Stimulated activated CD4-positive, alpha-beta T cell treated with anti-CD3 and anti-CD28 coated beads, Interleukin-15, amount 100 ng/mL, for 48 hours (primary cell): ENCODE results near the gene SPHK1.
"Not testable (repeated sequence)": the region's sequence is repeated elsewhere in the genome, so short reads cannot be mapped to it uniquely, and the experiment has no call there.

Experiments used
- DNase-seq, 2 donors: peaks; one replicate each; pipeline ENCODE4 v3.0.0-alpha.2; 2020; ENCODE audit warnings: low read depth in 2 of 2

SPHK1 gene, protein sequence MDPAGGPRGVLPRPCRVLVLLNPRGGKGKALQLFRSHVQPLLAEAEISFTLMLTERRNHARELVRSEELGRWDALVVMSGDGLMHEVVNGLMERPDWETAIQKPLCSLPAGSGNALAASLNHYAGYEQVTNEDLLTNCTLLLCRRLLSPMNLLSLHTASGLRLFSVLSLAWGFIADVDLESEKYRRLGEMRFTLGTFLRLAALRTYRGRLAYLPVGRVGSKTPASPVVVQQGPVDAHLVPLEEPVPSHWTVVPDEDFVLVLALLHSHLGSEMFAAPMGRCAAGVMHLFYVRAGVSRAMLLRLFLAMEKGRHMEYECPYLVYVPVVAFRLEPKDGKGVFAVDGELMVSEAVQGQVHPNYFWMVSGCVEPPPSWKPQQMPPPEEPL

GRCh38 chr17:76384222-76384986, at the start of gene SPHK1:
Gene SPHK1, plus strand, starts transcription at chr17:76384609. Its CDS starts 1,036 bp downstream, at chr17:76385645.
- peak in 1 of 2 donors; percentile 57 for DNase-seq

DNA sequence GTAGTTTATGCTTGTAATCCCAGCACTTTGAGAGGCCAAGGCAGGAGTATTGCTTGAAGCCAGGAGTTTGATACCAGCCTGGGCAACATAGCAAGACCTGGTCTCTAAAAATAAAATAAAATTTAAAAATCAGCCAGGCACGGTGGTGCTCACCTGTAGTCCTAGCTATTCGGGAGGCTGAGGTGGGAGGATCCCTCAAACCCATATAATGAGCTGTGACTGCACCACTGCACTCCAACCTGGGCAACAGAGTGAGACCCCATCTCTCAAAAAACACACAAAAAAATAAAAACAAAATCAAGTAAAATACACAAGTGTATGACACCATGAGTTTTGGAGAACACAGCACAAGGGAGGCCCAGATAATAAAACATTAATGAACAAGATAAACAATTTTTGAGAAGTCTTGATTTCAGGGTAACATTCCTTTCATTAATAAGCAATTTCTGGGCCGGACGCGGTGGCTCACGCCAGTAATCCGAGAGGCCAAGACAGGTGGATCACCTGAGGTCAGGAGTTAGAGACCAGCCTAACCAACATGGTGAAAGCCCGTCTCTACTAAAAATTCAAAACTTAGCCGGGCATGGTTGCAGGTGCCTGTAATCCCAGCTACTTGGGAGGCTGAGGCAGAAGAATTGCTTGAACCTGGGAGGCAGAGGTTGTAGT, 48.6 kb upstream of the SPHK1 start:
- no peak for DNase-seq

DNA sequence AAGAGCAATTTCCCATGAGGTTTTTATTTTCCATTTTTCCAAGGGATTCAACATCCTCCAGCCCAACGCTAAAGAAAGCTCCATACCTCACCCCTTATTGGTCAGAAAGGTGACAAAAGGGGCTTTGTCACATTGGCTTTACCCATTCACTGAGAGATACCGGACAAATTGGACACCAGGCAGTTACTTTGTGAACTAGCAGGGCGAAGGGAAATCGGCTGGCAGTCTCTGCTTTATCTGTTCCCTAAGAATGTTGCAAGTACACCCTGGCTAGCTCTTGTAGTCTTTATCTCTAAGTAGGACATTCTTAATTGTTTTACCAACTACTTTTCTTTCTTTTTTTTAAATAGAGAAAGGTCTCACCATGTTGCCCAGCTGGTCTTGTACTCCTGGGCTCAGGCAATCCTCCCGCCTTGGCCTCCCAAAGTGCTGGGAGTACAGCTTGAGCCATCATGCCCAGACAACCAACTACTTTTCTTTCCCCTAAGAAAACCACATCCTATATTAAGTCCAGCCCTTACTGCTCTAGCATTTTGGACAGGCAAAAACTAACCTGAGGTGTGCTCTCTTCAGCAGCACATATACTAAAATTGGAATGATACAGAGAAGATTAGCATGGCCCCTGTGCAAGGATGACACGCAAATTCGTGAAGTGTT, 47.5 kb upstream of the SPHK1 start:
- DNase-seq = no peak

DNA sequence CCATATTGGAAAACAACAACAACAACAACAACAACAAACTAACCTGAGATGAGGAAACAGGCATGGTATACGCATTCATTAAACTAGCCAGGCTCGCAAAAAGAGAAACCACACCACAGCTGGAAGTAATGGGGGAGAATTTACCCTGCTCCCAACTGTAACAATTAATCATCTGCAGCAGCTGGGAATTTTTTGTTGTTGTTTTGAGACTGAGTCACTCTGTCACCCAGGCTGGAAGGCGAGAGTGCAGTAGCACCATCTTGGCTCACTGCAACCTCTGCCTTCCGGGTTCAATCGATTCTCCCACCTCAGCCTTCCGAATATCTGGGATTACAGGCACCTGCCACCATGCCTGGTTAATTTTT, 47.0 kb upstream of the SPHK1 start:
- DNase-seq = no peak

GRCh38 chr17:76341301-76341700, 43.1 kb upstream of the SPHK1 start:
- DNase-seq = no peak

DNA sequence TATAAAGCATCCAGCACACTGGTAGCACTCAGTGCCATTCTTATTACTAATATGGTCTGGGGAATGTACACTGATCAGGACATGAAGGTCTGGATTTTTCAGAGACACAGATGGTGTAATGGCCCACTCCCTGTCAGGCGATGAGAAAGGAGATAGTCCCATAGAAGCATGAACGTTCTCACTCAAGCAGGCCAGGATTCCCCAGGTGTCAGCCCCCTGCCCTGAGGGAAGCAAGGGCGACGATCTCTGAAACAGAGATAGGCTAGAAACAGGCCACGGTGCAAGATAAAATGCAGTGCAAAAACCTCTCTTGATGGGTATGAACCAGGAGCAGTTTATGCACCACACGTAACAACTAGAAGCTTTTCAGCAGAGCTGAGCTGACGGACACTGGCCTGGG, 41.3 kb upstream of the SPHK1 start:
- DNase-seq = no peak

DNA sequence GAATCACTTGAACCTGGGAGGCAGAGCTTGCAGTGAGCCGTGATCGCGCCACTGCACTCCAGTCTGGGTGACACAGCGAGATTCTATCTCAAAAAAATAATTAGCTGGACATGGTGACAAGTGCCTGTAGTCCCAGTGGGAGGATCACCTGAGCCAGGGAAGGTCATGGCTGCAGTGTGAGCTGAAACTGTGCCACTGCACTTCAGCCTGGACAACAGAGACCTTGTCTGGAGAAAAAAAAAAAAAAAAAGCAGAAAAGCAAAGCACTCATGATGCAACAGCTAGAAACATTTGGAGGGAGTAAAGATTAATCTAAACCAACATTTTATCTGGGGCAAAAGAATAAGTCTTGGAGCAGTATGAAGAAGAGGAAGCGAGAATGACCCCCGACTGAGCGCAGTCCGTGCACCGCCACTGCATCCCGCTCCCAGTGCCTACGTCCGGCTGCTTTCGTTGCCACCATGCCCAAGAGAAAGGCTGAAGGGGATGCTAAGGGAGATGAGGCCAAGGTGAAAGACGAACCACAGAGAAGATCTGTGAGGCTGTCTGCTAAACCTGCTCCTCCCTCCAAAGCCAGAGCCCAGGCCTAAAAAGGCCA, 38.9 kb upstream of the SPHK1 start:
- no peak for DNase-seq

GRCh38 chr17:76346936-76347335, 37.5 kb upstream of the SPHK1 start:
- DNase-seq = not testable (repeated sequence)

GRCh38 chr17:76350463-76350862, 33.9 kb upstream of the SPHK1 start:
- no peak for DNase-seq

- no peak for DNase-seq
These were observed 32.8 kb upstream of the SPHK1 start for GRCh38 chr17:76351526-76352071.

DNA sequence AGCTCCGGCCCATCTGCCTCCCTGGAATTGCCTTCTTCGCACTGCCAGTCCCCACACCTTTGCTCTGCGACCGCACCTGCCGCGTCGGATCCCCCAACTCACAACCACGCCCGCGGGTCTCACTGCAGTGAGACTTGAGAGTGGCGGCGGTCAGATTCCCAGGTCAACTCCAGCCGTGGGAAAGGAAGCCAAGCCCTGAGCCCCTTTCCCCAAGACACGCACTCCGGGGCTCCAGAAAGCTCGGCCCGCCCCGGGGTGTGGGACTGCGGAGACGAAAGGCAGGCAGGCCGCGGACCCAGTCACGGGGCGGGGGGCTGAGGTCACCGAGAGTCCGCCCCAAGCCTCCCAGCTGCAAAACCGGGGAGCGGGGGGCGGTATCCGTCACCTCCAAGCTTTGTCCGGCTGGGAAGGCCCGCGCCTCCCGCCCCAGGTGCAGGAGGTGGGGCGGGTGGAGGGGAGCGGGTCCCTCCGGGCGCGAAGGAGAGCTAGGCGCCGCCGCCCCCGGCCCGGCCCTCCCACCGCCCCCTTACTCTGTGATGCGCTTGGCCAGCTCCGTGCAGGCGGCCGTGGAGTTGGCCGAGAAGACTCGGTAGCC, 31.3 kb upstream of the SPHK1 start:
- no peak for DNase-seq

- DNase-seq = peak; percentile 64 to 76
These were observed 30.7 kb upstream of the SPHK1 start, which contains the start of gene PRPSAP1 for GRCh38 chr17:76353599-76354316. Gene PRPSAP1, minus strand, starts transcription at chr17:76353916. Its CDS starts 213 bp downstream, at chr17:76353703.

- no peak for DNase-seq
These were observed 30.1 kb upstream of the SPHK1 start for GRCh38 chr17:76354317-76354729.

DNA sequence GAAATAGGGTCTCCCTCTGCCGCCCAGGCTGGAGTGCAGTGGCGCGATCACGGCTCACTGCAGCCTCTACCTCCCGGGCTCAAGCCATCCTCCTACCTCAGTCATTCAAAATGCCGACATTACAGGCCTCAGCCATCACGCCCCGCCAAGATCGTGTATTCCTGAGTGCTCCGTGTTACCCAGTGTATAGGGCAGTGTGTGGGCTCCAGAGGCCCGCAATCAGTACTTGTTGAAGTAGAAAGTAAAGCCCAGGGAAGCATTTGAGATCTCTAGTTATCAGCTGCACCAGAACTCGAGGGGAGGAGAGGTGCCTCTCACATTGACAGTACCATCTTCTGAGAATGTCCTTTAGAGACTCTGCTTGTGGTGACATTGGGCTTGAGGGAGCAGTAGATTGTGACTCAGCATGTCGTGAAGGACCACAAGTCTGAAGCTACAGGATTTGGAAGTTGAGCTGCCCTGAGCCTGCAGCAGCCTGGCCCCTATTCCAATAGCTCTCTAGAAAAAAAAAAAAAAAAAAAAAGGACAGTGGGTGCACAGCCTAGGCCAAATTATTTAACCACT, 29.6 kb upstream of the SPHK1 start:
- DNase-seq = no peak

DNA sequence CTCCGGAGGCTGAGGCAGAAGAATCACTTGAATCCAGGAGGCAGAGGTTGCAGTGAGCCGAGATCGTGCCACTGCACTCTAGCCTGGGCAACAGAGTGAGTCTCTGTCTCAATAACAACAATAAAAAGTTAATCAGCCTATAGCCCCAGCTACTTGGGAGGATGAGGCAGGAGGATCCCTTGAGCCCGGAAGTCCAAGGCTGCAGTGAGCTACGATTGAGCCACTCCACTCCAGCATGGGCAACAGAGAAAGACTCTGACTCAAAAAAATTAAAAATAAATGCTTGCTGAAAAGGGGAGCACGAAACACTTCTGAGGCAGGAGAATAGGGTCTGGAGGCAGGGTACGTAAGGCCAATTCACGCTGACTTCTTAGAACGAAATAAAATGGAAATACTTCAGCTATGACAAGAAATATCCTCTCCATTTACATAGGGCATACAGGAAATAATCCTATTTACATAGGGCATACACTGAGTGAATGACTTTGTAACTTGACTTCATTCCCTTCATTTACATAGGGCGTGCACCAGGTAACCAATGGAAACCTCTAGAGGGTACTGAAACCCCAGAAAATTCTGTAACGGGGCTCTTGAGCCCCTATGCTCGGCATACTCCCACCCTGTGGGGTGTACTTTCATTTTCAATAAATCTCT, 27.5 kb upstream of the SPHK1 start:
- no peak for DNase-seq

- DNase-seq = no peak
These were observed 26.7 kb upstream of the SPHK1 start for GRCh38 chr17:76357597-76358158.

DNA sequence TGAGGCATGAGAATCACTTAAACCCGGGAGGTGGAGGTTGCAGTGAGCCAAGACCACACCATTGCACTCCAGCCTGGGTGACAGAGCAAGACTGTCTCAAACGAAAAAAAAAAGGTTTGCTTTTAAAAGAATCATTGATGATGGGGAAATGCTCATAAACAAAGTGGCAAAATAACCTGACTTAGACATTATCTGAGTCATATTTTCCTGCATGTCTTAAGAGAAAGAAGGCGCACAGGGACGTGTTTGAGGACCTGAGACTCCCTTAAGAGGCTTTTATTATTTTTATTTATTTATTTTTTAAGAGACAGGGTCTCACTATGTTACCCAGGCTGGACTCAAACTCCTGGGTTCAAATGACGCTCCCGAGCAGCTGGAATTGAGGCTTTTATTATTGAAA, 25.0 kb upstream of the SPHK1 start:
- DNase-seq = no peak

- DNase-seq = not testable (repeated sequence)
These were observed 24.6 kb upstream of the SPHK1 start for GRCh38 chr17:76359776-76360175.

- no peak for DNase-seq
These were observed 23.9 kb upstream of the SPHK1 start for GRCh38 chr17:76360461-76360860.
